ENCODE results near the gene FAM3A.
A peak's percentile ranks its signal among the peaks of the same experiment; 100 is the strongest.

FAM3A gene

DNA sequence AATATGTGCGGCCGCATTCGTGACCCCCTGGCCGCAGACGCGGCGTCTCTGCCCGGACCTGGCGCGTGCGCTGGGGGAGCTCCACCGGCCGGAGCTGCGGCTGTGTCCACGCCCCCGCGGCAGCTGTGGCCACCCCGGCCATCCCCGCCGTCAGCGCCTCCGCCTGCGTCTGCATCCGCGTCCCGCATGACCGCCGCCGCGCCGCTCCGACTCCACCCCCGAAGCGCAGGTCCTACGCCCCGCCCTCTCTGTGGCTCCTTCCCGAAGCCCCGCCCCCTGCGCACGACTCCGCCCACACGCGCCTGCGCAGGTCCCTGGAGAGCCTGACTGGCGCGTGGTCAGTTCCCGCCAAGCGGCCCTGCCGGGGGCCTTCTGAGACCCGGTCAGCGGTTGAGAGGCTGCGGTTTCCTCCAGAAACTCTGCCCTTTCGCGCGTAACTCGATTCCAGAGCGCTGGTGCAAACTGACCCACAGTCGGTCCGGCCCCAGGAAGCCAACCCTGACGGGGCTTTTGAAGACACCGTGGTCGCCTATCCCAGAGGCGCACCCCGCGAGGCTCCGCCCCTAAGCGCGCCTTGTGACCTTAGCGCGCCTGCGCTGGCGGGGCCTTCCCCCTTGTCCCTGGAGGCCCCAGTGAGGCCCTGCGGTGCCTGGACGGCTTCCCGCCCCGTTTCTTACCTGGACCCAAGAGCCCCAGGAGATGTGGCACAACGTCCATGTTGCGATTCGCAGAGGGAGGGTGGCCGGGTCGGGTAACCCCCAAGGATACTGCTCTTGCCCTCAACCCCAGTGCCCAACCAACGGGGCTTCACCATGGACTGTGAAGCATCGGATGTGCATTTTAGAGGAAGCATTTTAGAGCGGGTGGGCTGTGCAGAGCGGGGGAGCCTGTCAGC, 37.1 kb downstream of the FAM3A start, which contains the start of gene LAGE3:
LAGE3 (minus strand) TSS at position 554 of the 895 bp plus-strand sequence; CDS start at position 188, 366 bp downstream.
- DNase-seq (ENCODE audit: low spot score) = peak; percentile 93

- no peak for DNase-seq (ENCODE audit: low spot score)
Observed at GRCh38 chrX:154477891-154478477, 38.0 kb downstream of the FAM3A start.

GRCh38 chrX:154476821-154477220, 39.2 kb downstream of the FAM3A start:
- DNase-seq (ENCODE audit: low spot score) = no peak

DNA sequence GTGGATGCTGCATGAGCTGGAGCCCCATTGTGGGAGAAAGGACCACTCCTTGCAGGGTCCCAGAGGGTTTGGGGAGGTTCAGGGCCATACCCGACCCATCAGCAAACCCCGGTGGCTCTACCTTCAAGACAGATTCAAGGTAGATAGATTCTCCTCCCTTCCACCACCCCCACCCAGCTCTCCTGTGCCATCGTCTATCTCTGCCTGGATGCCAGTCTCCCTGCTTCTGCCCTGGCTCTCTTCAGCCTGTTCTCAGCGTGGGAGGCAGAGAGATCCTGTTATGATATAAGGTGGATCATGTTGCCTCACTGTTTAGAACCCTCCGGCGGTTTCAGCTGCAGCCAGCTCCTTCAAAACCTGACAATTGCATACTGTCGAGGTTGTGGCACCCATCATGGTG, 42.3 kb downstream of the FAM3A start:
- DNase-seq (ENCODE audit: low spot score) = no peak

DNA sequence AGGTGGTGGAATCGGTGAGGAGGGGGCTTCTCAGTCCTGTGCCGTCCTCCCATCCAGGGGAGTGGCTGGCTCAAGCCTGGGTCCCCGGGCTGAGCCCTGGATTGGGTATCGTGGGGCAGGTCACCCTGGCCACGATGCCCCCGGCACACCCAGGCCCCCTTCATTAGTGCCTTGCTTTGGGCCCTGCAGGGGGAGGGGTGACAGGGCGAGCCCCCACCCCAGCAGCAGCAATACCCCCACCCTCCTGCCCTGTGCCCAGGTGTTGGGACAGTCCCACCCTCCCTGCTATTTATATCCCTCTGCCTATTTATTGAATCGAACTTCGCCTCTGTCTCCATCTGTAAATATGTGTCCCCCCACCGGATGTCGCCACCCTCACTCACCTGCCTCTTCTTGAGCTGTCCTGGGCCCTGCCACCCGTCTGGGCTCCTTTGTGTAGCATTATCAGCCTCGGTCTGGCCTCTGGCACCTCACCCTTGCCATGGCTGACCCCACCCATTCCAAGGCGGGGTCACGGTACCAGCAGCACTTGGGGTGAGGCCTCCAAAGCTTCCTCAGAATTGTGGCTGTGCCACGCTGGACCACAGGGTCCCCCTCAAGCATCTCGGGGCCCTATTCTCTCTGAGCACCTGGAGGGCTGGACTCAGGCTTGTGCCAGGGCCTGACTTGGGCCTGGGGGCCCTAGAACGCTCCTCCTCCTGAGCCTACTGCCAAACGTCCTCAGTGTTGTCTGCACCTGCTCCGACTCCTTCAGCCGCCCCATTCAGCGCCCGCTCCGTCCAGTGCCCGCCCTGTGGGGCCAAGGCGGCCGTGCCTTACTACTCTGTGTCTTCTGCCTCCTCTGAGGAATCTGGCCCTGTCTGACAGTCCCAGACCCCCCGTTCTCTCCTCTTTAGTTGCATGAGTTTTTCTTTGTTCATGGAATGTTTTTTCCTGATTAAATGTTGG, 43.1 kb downstream of the FAM3A start:
- peak; percentile 69 for DNase-seq (ENCODE audit: low spot score)

GRCh38 chrX:154471839-154472684, 44.0 kb downstream of the FAM3A start:
- DNase-seq (ENCODE audit: low spot score) = no peak

DNA sequence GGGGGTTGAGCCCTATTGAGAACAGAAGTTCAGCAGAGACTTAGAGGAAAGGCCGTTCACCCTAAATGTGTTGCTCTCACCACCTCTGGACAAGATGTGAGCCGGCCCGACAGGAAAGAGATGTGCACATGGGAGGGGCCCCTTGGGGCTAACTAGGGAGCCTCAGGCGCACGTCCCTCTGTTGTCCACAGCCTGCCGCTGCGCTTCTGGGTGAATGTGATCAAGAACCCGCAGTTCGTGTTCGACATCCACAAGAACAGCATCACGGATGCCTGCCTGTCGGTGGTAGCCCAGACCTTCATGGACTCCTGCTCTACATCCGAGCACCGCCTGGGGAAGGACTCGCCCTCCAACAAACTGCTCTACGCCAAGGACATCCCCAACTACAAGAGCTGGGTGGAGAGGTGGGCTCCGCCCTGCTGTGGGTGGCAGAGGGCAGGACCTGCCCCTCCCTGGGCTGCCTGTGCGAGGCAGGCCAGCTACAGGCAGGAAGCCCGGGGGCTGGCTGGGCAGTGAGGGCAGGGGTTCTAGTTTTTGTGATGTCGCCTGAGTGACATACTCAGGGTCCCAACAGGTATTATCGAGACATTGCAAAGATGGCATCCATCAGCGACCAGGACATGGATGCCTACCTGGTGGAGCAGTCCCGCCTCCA, 45.0 kb downstream of the FAM3A start:
- peak; percentile 7 for DNase-seq (ENCODE audit: low spot score)

DNA sequence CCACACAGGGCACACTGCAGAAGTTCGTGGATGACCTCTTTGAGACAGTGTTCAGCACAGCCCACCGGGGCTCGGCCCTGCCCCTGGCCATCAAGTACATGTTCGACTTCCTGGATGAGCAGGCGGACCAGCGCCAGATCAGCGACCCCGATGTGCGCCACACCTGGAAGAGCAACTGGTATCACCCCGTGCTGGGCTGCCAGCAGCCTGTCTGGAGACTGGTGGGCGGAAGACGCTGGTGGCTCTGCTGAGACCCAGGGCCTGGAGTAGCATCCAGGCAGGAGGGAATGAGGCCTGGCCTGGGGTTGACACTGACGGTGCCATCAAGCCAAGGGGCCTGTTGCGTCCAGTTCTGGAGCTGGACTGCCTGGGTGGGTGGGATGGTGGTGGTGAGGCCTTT, 45.6 kb downstream of the FAM3A start:
- DNase-seq (ENCODE audit: low spot score) = no peak

DNA sequence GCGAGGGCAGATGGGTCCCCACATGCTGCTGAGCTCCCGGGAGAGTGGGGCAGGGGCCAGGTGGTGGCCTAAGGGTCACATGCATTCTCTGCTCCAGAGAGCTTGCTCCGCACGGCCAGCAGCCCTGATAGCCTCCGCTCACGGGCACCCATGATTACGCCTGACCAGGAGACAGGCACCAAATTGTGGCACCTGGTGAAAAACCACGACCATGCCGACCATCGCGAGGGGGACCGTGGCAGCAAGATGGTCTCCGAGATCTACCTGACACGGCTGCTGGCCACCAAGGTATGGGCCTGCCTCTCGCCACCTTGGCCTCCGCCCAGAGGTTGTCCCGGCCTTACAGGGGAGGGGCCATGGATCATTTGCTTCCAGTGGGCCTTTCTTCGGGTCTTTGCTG, 46.2 kb downstream of the FAM3A start:
- no peak for DNase-seq (ENCODE audit: low spot score)

DNA sequence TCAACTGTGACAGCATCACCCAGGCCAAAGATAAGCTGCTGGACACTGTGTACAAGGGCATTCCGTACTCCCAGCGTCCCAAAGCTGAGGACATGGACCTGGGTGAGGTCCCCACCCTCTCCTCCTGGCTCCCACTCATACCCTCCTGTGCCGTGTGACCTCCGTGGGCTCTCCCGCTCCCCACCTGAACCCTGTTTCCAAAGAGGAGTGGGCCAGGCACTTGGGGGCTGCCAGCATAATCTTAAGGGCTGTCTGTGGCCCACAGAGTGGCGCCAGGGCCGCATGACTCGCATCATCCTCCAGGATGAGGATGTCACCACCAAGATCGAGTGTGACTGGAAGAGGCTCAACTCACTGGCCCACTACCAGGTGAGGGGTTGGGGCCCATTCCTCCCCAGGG, 46.9 kb downstream of the FAM3A start:
- no peak for DNase-seq (ENCODE audit: low spot score)

GRCh38 chrX:154468217-154468616, 47.8 kb downstream of the FAM3A start:
- DNase-seq (ENCODE audit: low spot score) = no peak

- DNase-seq (ENCODE audit: low spot score) = no peak
Observed at GRCh38 chrX:154467556-154467955, 48.5 kb downstream of the FAM3A start.

GRCh38 chrX:154466907-154467306, 49.1 kb downstream of the FAM3A start:
- no peak for DNase-seq (ENCODE audit: low spot score)

- DNase-seq (ENCODE audit: low spot score) = no peak
Observed at GRCh38 chrX:154466036-154466435, 50.0 kb downstream of the FAM3A start.

GRCh38 chrX:154465601-154466000, 50.4 kb downstream of the FAM3A start:
- no peak for DNase-seq (ENCODE audit: low spot score)

DNA sequence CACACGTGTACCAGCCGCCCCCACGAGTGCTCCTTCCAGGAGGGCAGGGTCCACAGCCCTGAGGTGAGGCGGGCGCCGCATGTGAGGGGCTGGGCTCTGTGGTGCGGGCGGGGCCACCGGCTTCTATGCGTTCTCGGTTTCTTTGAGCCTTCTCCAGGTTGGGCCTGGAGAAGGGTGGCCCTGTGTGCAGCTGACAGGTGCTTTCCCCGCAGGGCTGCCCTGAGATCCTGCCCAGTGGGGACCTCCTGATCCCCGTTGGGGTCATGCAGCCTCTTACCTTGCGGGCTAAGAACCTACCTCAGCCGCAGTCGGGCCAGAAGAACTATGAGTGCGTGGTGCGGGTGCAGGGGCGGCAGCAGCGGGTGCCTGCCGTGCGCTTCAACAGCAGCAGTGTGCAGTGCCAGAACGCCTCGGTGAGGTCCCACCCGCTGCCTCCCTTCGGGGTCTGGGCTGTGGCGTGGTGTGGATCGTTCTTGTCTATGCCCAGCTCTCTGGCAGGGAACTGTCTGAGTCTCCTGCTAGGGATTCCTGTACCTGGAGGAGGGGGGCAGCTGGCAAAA, 51.1 kb downstream of the FAM3A start:
- no peak for DNase-seq (ENCODE audit: low spot score)

GRCh38 chrX:154463611-154464220, 52.3 kb downstream of the FAM3A start:
- DNase-seq (ENCODE audit: low spot score) = no peak

GRCh38 chrX:154462396-154462795, 53.6 kb downstream of the FAM3A start:
- no peak for DNase-seq (ENCODE audit: low spot score)

- DNase-seq (ENCODE audit: low spot score) = no peak
Observed at GRCh38 chrX:154460326-154460725, 55.7 kb downstream of the FAM3A start.

GRCh38 chrX:154459832-154460231, 56.2 kb downstream of the FAM3A start:
- no peak for DNase-seq (ENCODE audit: low spot score)

Data from hematopoietic multipotent progenitor cell treated with erythropoietin and hydrocortisone succinate and interleukin-3 and kit ligand, for 17 days (in vitro differentiated cells).